A549 (cell line): ENCODE results near the gene B3GAT3. TPM values are rescaled to one million over a fixed set of nuclear protein-coding genes. Genes with fewer than 3 reads are reported as not detected.

Experiments used
- ATAC-seq, 2 experiments: fragments of 200-7000 bp in 1 of 2; fragments of >200 bp in 1 of 2; cut with Nextera tagmentation in 1 of 2; cut with Tn5 transposase in 1 of 2; 3 replicates each; pipeline versions ENCODE4 v1.8.0 to v1.9.1; 2018 to 2020; ENCODE audit warnings: mild to moderate bottlenecking in 1 of 2, moderate library complexity in 1 of 2
- CTCF ChIA-PET: fragments of 300-600 bp; sonication (Branson Sonifier 250); formaldehyde crosslinking; extraction: SDS; loops from one replicate; lab custom pipeline; 2021; ENCODE audit warnings: antibody characterized with exemption, inconsistent platforms; lab: Yijun Ruan, JAX
- POLR2A ChIA-PET: fragments of 350-600 bp; formaldehyde crosslinking; extraction: SDS; loops from one replicate; lab custom pipeline; 2021; ENCODE audit warnings: antibody characterized with exemption, inconsistent platforms; lab: Yijun Ruan, JAX
- DNase-seq, 2 experiments: peaks; one replicate each; pipeline versions ENCODE4 v3.0.0 to v3.0.0-alpha.2; 2011 to 2016; ENCODE audit warnings: low read depth in 1 of 2, low spot score in 1 of 2
- FAIRE-seq: peaks from 2 replicates; lab custom pipeline; 2011; peaks lifted over from hg19 to GRCh38; lab: Jason Lieb, UNC
- H3K27ac ChIP-seq, 2 experiments: fragments of >200 bp; sonication (Bioruptor Twin); formaldehyde crosslinking; 3 replicates each; pipeline ENCODE4 v1.5.1; 2016 to 2017
- H3K4me1 ChIP-seq: fragments of >200 bp; sonication (Bioruptor Twin); formaldehyde crosslinking; 3 replicates; pipeline ENCODE4 v1.6.1; 2016
- H3K4me2 ChIP-seq: fragments of >200 bp; sonication (Bioruptor Twin); formaldehyde crosslinking; 3 replicates; pipeline ENCODE4 v1.6.1; 2016
- H3K4me3 ChIP-seq: fragments of >200 bp; sonication (Bioruptor Twin); formaldehyde crosslinking; 3 replicates; pipeline ENCODE4 v1.5.1; 2016
- H3K9me3 ChIP-seq: fragments of >200 bp; sonication (Bioruptor Twin); formaldehyde crosslinking; 3 replicates; pipeline ENCODE4 v1.6.1; 2016
- ATOH8 ChIP-seq: fragments of 250-450 bp; sonication (Bioruptor Pico); IDR thresholded peaks from 2 replicates; pipeline ENCODE4 v1.5.0; 2020; ENCODE audit warnings: low read depth, mild to moderate bottlenecking, moderate library complexity
- BHLHE40 ChIP-seq: IDR thresholded peaks from 2 replicates; pipeline ENCODE4 v1.6.1; 2012; ENCODE audit warnings: low read depth, low read length, inconsistent platforms
- CBX2 ChIP-seq: fragments of 200-600 bp; sonication (generic); IDR thresholded peaks from 2 replicates; pipeline ENCODE4 v1.6.1; 2016; ENCODE audit warnings: low read depth, mild to moderate bottlenecking, borderline replicate concordance
- CHD2 ChIP-seq: fragments of 150-350 bp; IDR thresholded peaks from 2 replicates; pipeline ENCODE4 v1.6.1; 2014; ENCODE audit warnings: low read length; ENCODE audit not compliant: partially characterized antibody
- CHD4 ChIP-seq: fragments of 200-600 bp; sonication (generic); IDR thresholded peaks from 2 replicates; pipeline ENCODE4 v1.6.1; 2016; ENCODE audit warnings: antibody characterized with exemption, mild to moderate bottlenecking, borderline replicate concordance
- CTCF ChIP-seq: fragments of >200 bp; sonication (Bioruptor Twin); formaldehyde crosslinking; IDR thresholded peaks from 3 replicates; pipeline ENCODE4 v1.5.1; 2016
- ELK1 ChIP-seq: fragments of 150-350 bp; IDR thresholded peaks from 2 replicates; pipeline ENCODE4 v1.6.1; 2014; ENCODE audit warnings: low read depth, mild to moderate bottlenecking, low read length
- EP300 ChIP-seq, 2 experiments: fragments of >200 bp; sonication (Bioruptor Twin); formaldehyde crosslinking; IDR thresholded peaks; 2 replicates in 1 of 2; 3 replicates in 1 of 2; pipeline ENCODE4 v1.6.1; 2016 to 2017
- GATA3 ChIP-seq: IDR thresholded peaks from 2 replicates; pipeline ENCODE4 v1.6.1; 2012; ENCODE audit warnings: borderline replicate concordance
- JUNB ChIP-seq: fragments of >200 bp; sonication (Bioruptor Twin); formaldehyde crosslinking; IDR thresholded peaks from 2 replicates; pipeline ENCODE4 v1.6.1; 2016
- MAFK ChIP-seq: fragments of 450-650 bp; IDR thresholded peaks from 2 replicates; pipeline ENCODE4 v1.6.1; 2014; ENCODE audit not compliant: partially characterized antibody
- MAZ ChIP-seq: fragments of 150-350 bp; IDR thresholded peaks from 2 replicates; pipeline ENCODE4 v1.6.1; 2014; ENCODE audit warnings: antibody characterized with exemption, low read depth, low read length, borderline replicate concordance
- NR3C1 ChIP-seq: fragments of >200 bp; sonication (Bioruptor Twin); formaldehyde crosslinking; IDR thresholded peaks from 3 replicates; pipeline ENCODE4 v1.6.1; 2017
- PHF8 ChIP-seq: fragments of 200-600 bp; sonication (generic); IDR thresholded peaks from 2 replicates; pipeline ENCODE4 v1.6.1; 2016; ENCODE audit warnings: low read depth, mild to moderate bottlenecking, antibody characterized with exemption, moderate library complexity, borderline replicate concordance
- POLR2A ChIP-seq: IDR thresholded peaks from 2 replicates; pipeline ENCODE4 v1.6.1; 2012; ENCODE audit warnings: mild to moderate bottlenecking, low read length
- POLR2AphosphoS2 ChIP-seq: conservative IDR thresholded peaks from 2 replicates; pipeline ENCODE4 v1.6.1; 2012; ENCODE audit warnings: low read length, improper control_type of control experiment, inconsistent platforms
- RCOR1 ChIP-seq: fragments of 150-350 bp; IDR thresholded peaks from 2 replicates; pipeline ENCODE4 v1.6.1; 2014; ENCODE audit warnings: antibody characterized with exemption, low read length, low read depth
- RFX5 ChIP-seq: fragments of 450-650 bp; IDR thresholded peaks from 2 replicates; pipeline ENCODE4 v1.7.1; 2014; ENCODE audit warnings: antibody characterized with exemption, mild to moderate bottlenecking, moderate library complexity
- RNF2 ChIP-seq: fragments of 200-600 bp; sonication (generic); IDR thresholded peaks from 2 replicates; pipeline ENCODE4 v1.6.1; 2016; ENCODE audit warnings: low read depth, mild to moderate bottlenecking, antibody characterized with exemption, moderate library complexity, borderline replicate concordance
- whole genome bisulfite sequencing: methylation state at CpG from one replicate; pipeline ENCODE4 v1.1.6; 2017; ENCODE audit errors: missing lambda C conversion rate; 5-methylcytosine and 5-hydroxymethylcytosine counted together
- polyA plus RNA-seq, 4 experiments: library from polyadenylated mRNA; depleted of rRNA in 3 of 4; stranded (reverse); fragments of >200 nt; fragmentation: RNase III in 1 of 4; extraction: RNeasy Plus Mini Kit Qiagen cat#74134 plus additional on column Dnase treatment in 1 of 4; gene quantifications; 2 replicates in 3 of 4; 3 replicates in 1 of 4; pipeline ENCODE4 v1.2.3, GENCODE V29; 2011 to 2017
- TF ChIP-seq, protein P1 (sequence below): fragments of 450-650 bp; IDR thresholded peaks from 2 replicates; pipeline ENCODE4 v1.6.1; 2014; ENCODE audit warnings: antibody characterized with exemption

B3GAT3 gene
- polyA plus RNA-seq, 2 of the 4 experiments (the other 2 are of a cell fraction), result 19.0 to 41.0 TPM

DNA sequence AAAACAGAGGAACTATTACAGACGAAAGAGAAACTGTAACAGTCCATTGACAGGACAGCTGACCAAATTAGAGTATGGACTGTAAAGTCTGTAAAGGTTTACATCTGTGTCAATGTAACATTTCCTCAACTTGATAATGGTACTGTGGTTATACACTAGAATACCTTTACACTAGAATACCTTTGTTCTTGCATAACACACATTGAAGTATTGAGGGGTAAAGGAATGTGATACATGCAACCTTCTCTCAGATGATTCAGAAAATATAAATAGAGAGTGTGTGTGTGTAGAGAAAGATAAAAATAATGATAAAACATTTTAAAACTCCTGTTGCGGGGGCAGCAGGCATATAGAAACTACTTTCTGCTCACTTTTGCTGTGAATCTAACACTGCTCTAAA lies 42.5 kb downstream of the B3GAT3 start:
- FAIRE-seq, result no peak
- ATAC-seq, result no peak
- no peak for TF ChIP-seq NR3C1
- TF ChIP-seq JUNB, result no peak
- no peak for DNase-seq
- WGBS, result 89% methylated on average over 2 of the region's 2 CpGs
- no peak overlapping the region for H3K4me2 ChIP-seq
- H3K27ac ChIP-seq, result no peak overlapping the region
- no peaks in the 10 kb centered on the region for H3K9me3 ChIP-seq
- ChIA-PET CTCF (interaction anchor here (1.3 to 3.0 kb wide), 3 partner anchors 9 to 19 kb away, joined by 4 to 8 read pairs (median 6); no protein-coding TSS in a partner anchor), POLR2A (interaction anchor here (1.3 kb wide), 1 partner anchor 12 kb away, joined by 7 read pairs; the partner anchor contains the start of gene TUT1)
- no peak overlapping the region for H3K4me3 ChIP-seq
- peaks cover 10% of the 10 kb centered on the region for H3K4me1 ChIP-seq

DNA sequence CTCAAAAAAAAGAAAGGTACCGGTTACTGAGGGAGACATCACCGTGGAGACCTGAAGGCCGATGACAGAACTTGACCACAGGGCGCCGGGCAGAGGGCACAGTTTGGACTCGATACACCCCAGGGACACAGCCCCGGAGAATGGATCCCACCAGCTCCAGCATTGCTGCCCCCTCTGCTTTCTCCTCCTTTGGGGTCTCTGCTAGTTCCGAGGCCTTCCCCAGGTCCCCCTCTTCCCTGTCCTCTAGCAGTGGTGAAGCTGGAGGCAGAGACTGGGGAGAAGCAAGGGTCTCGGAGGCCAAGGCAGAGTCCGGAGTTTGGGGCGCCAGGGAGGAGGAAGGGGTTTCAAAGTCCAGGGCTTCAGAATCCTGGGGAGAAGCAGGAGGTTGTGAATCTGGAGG lies 43.2 kb downstream of the B3GAT3 start:
- FAIRE-seq (no peak), ATAC-seq (no peak), DNase-seq (no peak)
- H3K4me3 ChIP-seq, result no peak overlapping the region
- ChIA-PET POLR2A (interaction anchor here (1.3 kb wide), 1 partner anchor 13 kb away, joined by 7 read pairs; the partner anchor contains the start of gene TUT1), CTCF (interaction anchor here (1.3 to 3.0 kb wide), 5 partner anchors 9 to 154 kb away, joined by 4 to 10 read pairs (median 7); partner anchors contain the start of gene TUT1)
- 96% methylated on average over 11 of the region's 11 CpGs for WGBS
- H3K27ac ChIP-seq, result no peak overlapping the region
- no peaks in the 10 kb centered on the region for H3K9me3 ChIP-seq
- no peak for TF ChIP-seq NR3C1
- no peak for TF ChIP-seq EP300 (IDR thresholded peaks at IDR 0.05)
- TF ChIP-seq CHD4, result no peak
- TF ChIP-seq RCOR1, result no peak
- TF ChIP-seq POLR2A, result no peak
- TF ChIP-seq MAZ, result no peak
- TF ChIP-seq ATOH8 (CRISPR knock-in tag), result no peak
- TF ChIP-seq, protein P1, sequence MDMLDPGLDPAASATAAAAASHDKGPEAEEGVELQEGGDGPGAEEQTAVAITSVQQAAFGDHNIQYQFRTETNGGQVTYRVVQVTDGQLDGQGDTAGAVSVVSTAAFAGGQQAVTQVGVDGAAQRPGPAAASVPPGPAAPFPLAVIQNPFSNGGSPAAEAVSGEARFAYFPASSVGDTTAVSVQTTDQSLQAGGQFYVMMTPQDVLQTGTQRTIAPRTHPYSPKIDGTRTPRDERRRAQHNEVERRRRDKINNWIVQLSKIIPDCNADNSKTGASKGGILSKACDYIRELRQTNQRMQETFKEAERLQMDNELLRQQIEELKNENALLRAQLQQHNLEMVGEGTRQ, result no peak
- no peak for TF ChIP-seq RNF2
- TF ChIP-seq, all 56 proteins: peak for 0
- Histone ChIP-seq H3K4me1 (peaks cover 10% of the 10 kb centered on the region), H3K4me2 (no peak overlapping the region)

- H3K4me2 ChIP-seq, result no peak overlapping the region
- no peak for FAIRE-seq
- 86% methylated on average over 12 of the region's 12 CpGs for WGBS
- no peaks in the 10 kb centered on the region for H3K9me3 ChIP-seq
- CTCF ChIA-PET, result interaction anchor here (0.8 to 3.0 kb wide), 8 partner anchors 11 to 182 kb away, joined by 3 to 10 read pairs (median 6); partner anchors contain the start of gene TUT1
- POLR2A ChIA-PET, result no interaction called here
- H3K4me1 ChIP-seq, result peaks cover 15% of the 10 kb centered on the region
- H3K4me3 ChIP-seq, result no peak overlapping the region
- TF ChIP-seq CHD2 (no peak), CHD4 (no peak), POLR2AphosphoS2 (no peak), ELK1 (no peak), MAFK (no peak), CTCF (no peak), GATA3 (no peak), CBX2 (no peak), RFX5 (no peak), PHF8 (no peak), BHLHE40 (no peak)
- TF ChIP-seq, all 56 proteins: peak for 0
- no peak overlapping the region for H3K27ac ChIP-seq
- ATAC-seq (no peak), DNase-seq (no peak)
Measured at GRCh38 chr11:62577046-62577714, 44.6 kb downstream of the B3GAT3 start.
